Smooth muscle cell (in vitro differentiated cells): ENCODE results near the gene RAI14. TPM values are rescaled to one million over a fixed set of nuclear protein-coding genes. Genes with fewer than 3 reads are reported as not detected.

Experiments
- DNase-seq: peaks from one replicate; lab custom pipeline; 2025; ENCODE audit not compliant: unreplicated experiment; lab: John Stamatoyannopoulos, UW
- H2AFZ ChIP-seq: fragments of 200-600 bp; sonication (generic); 2 replicates; pipeline ENCODE4 v1.6.0; 2016; ENCODE audit warnings: antibody characterized with exemption, low read depth, mild to moderate bottlenecking
- H3F3A ChIP-seq: fragments of 200-600 bp; sonication (generic); 2 replicates; pipeline ENCODE4 v1.6.0; 2017; ENCODE audit warnings: antibody characterized with exemption, low read depth
- H3K27ac ChIP-seq: fragments of 200-600 bp; sonication (generic); 2 replicates; pipeline ENCODE4 v1.5.1; 2016; ENCODE audit warnings: low read depth, mild to moderate bottlenecking
- H3K27me3 ChIP-seq: fragments of 200-600 bp; sonication (generic); 2 replicates; pipeline ENCODE4 v1.6.1; 2016; ENCODE audit warnings: low read depth, mild to moderate bottlenecking
- H3K36me3 ChIP-seq: fragments of 200-600 bp; sonication (generic); 2 replicates; pipeline ENCODE4 v1.5.1; 2016; ENCODE audit warnings: low read depth
- H3K4me1 ChIP-seq: fragments of 200-600 bp; sonication (generic); 2 replicates; pipeline ENCODE4 v1.5.1; 2016; ENCODE audit warnings: low read depth
- H3K4me2 ChIP-seq: fragments of 200-600 bp; sonication (generic); 2 replicates; pipeline ENCODE4 v1.6.0; 2016; ENCODE audit warnings: mild to moderate bottlenecking
- H3K4me3 ChIP-seq: fragments of 200-600 bp; sonication (generic); 2 replicates; pipeline ENCODE4 v1.5.1; 2016; ENCODE audit warnings: mild to moderate bottlenecking
- H3K79me2 ChIP-seq: fragments of 200-600 bp; sonication (generic); 2 replicates; pipeline ENCODE4 v1.6.0; 2016; ENCODE audit warnings: low read depth, mild to moderate bottlenecking
- H3K9ac ChIP-seq: fragments of 200-600 bp; sonication (generic); 2 replicates; pipeline ENCODE4 v1.6.0; 2016; ENCODE audit warnings: low read depth
- H3K9me3 ChIP-seq: fragments of 200-600 bp; sonication (generic); replicated peaks from 2 replicates; pipeline ENCODE4 v1.5.1; 2016; ENCODE audit warnings: low read depth
- H4K20me1 ChIP-seq: fragments of 200-600 bp; sonication (generic); 2 replicates; pipeline ENCODE4 v1.6.0; 2016; ENCODE audit warnings: low read depth
- WGBS: methylation state at CpG from one replicate; pipeline ENCODE4 v1.1.7; 2016; ENCODE audit warnings: low lambda C conversion rate; 5-methylcytosine and 5-hydroxymethylcytosine counted together
- polyA plus RNA-seq: library from polyadenylated mRNA; unstranded; fragments of >200 nt; fragmentation: Nextera tagmentation; extraction: Ambion mirVana; gene quantifications from 2 replicates; pipeline ENCODE4 v1.2.1, GENCODE V29; 2016
- total RNA-seq: library from RNA; depleted of rRNA; stranded (reverse); fragments of >200 nt; gene quantifications from 2 replicates; pipeline ENCODE4 v1.2.3, GENCODE V29; 2014
- TF ChIP-seq, protein P1 (sequence below): fragments of 200-600 bp; sonication (generic); IDR thresholded peaks from 2 replicates; pipeline ENCODE4 v1.5.1; 2017; ENCODE audit warnings: borderline replicate concordance, mild to moderate bottlenecking, antibody characterized with exemption; ENCODE audit not compliant: insufficient read depth, poor library complexity, severe bottlenecking

Gene RAI14
- total and polyA plus RNA-seq, 2 experiments from 2014 or later: 111 to 209 TPM

DNA sequence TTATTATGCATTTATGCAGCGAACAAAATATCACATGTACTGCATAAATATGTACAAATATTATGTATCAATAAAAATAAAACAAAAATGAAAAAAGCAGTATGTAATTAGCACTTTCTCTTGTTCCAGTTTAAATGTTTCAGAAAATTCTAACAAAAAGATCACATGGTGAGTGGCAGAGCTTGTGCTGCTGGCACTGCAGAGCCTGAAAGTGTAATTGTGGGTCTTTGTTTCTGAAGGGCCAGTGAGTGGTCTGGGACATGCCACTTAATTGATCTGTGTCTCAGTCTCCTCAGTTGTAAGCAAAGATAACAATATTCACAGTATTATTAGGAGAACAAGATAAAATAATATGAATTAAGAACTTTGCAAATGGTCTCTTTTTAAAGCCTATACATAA lies 39.5 kb upstream of the RAI14 start:
- H3K9me3 ChIP-seq: no peaks in the 10 kb centered on the region
- H3F3A ChIP-seq: peaks cover 7% of the 10 kb centered on the region
- no peak overlapping the region for H3K9ac ChIP-seq
- no peaks in the 10 kb centered on the region for H3K36me3 ChIP-seq
- H4K20me1 ChIP-seq: no peaks in the 10 kb centered on the region
- H3K27me3 ChIP-seq: no peaks in the 10 kb centered on the region
- 100% methylated on average over 1 of the region's 1 CpG for WGBS
- DNase-seq: no peak
- no peak overlapping the region for H3K27ac ChIP-seq
- TF ChIP-seq, protein P1, sequence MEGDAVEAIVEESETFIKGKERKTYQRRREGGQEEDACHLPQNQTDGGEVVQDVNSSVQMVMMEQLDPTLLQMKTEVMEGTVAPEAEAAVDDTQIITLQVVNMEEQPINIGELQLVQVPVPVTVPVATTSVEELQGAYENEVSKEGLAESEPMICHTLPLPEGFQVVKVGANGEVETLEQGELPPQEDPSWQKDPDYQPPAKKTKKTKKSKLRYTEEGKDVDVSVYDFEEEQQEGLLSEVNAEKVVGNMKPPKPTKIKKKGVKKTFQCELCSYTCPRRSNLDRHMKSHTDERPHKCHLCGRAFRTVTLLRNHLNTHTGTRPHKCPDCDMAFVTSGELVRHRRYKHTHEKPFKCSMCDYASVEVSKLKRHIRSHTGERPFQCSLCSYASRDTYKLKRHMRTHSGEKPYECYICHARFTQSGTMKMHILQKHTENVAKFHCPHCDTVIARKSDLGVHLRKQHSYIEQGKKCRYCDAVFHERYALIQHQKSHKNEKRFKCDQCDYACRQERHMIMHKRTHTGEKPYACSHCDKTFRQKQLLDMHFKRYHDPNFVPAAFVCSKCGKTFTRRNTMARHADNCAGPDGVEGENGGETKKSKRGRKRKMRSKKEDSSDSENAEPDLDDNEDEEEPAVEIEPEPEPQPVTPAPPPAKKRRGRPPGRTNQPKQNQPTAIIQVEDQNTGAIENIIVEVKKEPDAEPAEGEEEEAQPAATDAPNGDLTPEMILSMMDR: no peak
- H3K4me1 ChIP-seq: peaks cover under 1% of the 10 kb centered on the region
- H3K4me2 ChIP-seq: no peak overlapping the region
- H3K4me3 ChIP-seq: no peak overlapping the region
- no peak overlapping the region for H2AFZ ChIP-seq
- no peaks in the 10 kb centered on the region for H3K79me2 ChIP-seq

DNA sequence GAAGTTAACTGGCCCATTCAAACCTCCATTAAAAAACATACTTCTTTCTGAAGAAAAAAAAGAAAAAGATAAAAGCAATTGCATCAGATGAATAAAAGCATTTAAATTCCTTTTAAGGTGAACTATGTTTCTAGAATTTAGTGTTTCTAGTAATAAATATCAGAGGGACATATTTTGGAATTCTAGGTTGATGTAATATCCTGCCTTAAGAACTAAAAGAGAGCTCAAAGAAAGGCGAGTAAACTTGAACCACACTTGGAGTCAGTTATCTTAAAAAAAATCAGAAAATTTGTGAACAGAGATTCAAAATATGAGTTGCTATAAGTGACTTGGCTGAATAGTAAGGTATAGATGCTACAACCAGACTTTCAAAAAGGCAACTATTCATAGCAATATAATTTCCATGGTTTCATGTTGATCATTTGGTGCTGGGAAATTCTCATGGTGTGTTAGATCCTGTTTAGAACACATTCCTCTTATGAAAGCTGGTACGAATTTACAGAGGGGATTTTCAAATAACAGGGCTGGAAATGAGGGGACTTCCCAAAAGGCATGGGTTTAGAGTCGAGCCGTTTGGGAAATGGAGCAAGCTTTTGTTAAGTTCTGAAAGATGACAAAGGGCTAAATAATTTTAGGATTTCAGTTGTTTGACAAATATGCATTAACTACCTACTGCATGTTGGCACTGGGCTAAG lies 37.6 kb upstream of the RAI14 start:
- Histone ChIP-seq H3K79me2 (no peaks in the 10 kb centered on the region), H4K20me1 (no peaks in the 10 kb centered on the region), H3K27me3 (no peaks in the 10 kb centered on the region), H2AFZ (peak overlapping the region; percentile 82), H3F3A (peaks cover 15% of the 10 kb centered on the region), H3K9ac (no peak overlapping the region), H3K4me1 (peaks cover 4% of the 10 kb centered on the region), H3K9me3 (no peaks in the 10 kb centered on the region), H3K4me2 (no peak overlapping the region), H3K27ac (peak overlapping the region; percentile 52), H3K36me3 (no peaks in the 10 kb centered on the region), H3K4me3 (no peak overlapping the region)
- DNase-seq: no peak
- WGBS: 69% methylated on average over 4 of the region's 4 CpGs
- TF ChIP-seq, protein P1: no peak

DNA sequence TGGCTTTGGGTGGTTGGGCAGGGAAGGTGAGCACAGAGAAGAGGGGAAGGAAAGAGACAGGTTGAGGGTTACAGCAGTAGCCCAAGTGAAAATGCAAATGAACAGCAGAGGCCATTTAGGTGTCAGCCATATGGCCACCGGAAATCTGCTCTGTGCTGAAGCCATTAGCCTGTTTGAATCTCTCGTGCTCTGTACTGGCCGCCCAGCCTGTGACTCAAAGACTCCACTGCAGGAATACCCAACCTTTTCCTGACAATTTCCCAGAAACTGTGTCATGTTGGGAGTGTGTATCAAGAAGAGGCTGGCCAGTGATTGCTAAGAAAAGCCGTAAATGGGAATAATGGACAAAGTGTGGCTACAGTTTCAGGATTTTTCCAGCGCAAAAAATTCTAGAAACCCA lies 35.9 kb upstream of the RAI14 start:
- H3F3A ChIP-seq: peaks cover 15% of the 10 kb centered on the region
- no peaks in the 10 kb centered on the region for H3K9me3 ChIP-seq
- no peaks in the 10 kb centered on the region for H3K36me3 ChIP-seq
- H3K4me2 ChIP-seq: no peak overlapping the region
- no peak for DNase-seq
- H3K27ac ChIP-seq: peak overlapping the region; percentile 96
- H4K20me1 ChIP-seq: no peaks in the 10 kb centered on the region
- H2AFZ ChIP-seq: no peak overlapping the region
- no peak overlapping the region for H3K9ac ChIP-seq
- H3K27me3 ChIP-seq: no peaks in the 10 kb centered on the region
- no peak overlapping the region for H3K4me3 ChIP-seq
- TF ChIP-seq, protein P1: no peak
- no peaks in the 10 kb centered on the region for H3K79me2 ChIP-seq
- 32% methylated on average over 5 of the region's 5 CpGs for WGBS
- peaks cover 4% of the 10 kb centered on the region for H3K4me1 ChIP-seq
